Medulla oblongata (tissue), 1 donor: ENCODE data around the gene SYTL3.

Source experiments
- DNase-seq: peaks from one replicate; pipeline ENCODE4 v3.0.0-alpha.2; 2015; ENCODE audit errors: extremely low spot score

Gene SYTL3

DNA sequence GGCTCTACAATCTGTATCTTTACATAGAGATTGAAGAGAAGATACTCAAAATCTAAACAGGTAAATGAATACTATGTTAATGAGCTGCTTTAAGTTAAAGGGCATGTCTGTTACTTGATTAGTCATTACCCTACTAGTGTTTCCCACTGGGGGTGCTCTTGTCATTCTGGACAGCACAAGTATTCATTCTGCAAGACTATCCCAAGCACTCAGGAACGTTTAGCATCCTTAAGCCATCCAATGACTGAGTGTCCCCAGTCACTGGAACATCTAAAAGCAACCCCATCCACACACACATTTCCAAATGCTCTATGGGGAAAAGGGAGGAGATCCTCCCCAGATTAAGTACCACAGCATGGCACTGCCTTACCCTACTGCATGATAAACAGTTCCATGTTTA is 143.6 kb downstream of the SYTL3 start:
- no peak for DNase-seq

DNA sequence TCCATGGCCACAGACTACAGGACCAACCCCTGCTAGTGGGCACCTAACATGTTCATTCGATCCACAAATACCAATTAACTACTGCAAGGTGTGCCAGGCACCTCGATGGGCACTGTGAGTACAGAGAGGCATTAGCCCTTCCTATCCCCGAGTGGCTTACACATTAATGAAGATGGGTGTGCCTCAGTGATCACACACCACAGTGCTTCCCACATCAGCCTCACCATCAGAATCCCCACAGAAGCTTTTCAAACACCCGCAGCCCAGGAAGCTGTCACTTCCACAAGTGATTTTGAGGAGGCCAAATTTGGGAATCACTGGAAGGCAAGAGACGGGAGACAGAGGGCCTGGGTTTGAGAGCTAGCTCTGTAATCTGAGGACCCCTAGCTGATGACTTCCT is 145.7 kb downstream of the SYTL3 start:
- no peak for DNase-seq

DNA sequence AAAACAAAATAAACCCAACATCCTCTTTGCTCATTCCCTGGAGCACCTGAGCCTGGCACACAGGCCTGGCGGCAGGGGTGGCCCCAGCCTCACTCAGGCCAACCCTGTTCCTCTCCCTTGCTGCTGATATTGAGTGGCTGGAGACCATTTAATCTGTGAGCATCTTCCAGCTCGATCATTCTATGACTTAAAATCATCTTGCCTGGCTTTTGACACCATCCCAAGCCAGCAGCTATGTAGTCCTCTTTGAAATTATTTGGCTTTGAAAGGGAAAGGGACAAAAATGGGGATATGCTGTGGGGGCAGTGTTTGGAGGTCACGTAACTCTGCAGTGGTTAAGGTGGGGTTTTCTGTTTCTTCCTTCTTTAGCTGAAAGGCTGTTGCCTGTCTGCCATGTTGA is 146.5 kb downstream of the SYTL3 start:
- DNase-seq: no peak

DNA sequence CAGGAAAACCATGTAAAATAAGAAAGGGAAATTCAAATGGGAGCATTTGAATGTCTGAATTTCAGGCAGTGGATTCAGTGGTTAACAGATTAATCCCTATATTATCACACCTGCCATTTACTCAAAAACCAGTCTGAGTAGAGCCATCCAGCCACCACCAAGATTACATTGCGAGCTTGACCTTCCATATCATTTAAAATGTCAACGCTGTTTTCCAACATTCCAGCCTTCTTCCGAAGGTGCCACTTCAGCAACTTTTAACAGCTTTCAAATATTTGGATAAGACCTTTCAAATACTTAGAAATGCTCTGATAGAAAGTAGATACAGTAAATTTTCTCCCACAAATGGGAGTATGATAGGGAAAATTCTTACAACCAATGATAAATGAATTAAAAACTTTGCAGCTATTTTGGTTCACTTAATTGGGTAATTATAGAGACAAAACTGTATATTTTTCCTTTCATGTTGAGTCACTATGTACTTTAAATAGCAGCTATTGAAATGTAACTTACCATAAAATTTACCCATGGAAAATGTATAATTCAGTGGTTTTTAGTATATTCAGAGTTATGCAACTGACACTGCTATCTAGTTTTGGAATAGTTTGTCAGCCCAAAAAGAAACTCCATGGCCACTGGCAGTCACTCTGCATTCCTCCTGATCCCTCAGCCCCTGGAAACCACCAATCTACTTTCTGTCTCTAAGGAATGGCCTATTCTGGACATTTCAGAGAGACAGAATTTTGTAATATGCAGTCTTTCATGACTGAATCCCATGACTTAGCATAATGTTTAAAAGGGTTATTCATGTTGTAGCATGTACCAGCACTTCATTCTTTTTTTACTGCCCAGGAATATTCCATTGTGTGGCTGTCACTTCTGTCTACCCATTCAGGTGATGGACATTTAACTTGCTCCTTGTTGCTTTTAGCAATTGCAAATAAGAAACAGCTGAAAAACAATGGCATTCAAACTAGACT is 147.8 kb downstream of the SYTL3 start:
- no peak for DNase-seq

DNA sequence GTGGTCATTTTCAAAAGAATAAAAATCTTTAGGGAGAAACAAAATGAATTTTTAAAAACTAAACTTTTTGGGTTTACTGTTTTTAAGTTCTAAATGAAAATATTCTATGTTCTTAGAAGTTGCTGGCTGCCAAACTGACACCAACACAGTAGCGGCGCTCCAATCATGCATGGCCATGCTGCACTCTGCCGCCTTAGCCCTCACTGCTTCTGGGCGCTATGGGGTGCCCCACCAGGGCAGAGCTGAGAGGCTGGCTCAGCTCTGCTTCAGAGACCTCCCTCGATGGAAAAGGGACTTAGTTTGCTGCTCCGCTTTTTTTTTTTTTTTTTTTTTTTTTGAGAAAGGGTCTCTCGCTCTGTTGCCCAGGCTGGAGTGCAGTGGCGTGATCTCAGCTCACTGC is 148.5 kb downstream of the SYTL3 start:
- no peak for DNase-seq

DNA sequence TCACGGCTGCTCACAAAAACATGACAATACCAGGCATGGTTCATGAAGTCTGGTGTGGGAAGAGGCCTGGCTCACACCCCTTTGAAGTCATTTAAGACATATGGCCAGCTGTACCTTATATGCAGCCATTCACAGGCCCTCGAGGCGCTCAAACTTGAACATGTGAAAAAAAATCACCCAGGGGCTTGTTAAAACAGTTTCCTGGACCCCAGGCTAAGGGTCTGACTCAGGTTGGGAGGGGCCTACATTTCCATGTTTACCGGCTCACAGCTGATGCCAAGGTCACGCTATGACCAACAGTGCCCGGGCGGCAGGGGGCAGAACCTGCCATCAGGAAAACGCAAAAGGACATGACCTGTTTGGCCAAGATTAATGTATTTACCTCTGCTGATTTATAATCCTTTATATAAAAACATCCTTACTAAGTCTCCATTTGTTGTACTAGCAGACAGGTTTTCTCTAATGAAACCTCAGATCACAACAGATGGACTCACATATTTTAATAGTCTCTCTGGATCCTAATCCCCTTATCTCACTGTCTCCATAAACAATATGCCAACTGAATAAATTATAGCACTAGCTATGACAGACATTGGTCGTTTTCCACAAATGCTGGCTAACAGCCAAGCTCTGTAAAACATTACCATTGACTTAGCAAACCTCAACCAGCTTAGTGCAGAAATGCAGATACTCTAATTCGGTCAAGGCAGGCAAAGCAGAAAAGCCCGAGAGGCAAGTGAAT is 149.4 kb downstream of the SYTL3 start:
- DNase-seq: no peak

DNA sequence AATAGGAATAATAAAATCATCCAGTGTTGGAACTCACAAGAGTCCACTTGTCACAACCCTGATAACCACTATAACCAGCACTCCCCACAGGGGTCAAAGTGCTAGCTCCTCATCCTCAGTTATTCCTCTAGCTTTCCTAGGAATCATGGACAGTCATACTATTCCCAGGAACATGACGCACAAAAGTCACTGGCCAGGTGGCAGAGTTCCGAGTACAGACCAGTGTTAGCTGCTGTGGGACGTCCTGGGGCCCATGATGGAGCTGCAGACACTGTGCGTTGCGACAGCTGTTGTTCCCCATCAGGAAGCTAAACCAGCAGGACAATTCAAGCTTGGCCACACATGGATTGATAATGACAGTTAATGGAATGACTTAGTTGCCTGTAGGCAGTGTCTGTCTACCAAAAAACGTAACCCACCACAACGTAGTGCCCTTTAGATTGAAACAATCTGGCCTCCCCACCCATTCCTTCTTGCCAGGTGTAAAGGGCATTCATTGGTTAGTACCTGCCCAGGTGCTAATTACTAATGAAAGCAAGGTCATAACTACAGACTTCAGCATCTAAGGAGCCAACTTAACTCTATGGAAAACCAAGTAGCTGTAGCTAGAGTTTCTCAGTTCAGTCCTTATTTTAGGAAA is 151.9 kb downstream of the SYTL3 start:
- DNase-seq: no peak

DNA sequence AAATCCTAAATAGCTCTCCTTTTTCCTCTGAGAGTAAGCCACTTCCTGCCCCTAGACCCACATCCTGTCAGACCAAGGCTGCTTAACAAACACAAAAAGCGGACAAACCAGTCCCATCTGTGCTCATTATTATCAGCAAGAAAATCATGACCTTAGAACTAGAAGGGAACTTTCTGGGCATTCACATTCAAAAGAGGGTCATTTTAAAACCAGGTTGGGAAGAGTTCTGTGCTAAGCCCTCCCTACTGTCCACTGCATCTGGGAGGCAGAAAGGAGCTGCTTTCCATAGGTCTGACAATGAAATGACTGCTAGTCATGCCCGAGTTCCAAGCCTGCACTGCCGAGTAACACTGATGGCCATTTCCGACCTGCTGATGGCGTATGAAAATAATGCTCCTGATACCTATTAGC is 153.9 kb downstream of the SYTL3 start:
- peak; percentile 27 for DNase-seq

DNA sequence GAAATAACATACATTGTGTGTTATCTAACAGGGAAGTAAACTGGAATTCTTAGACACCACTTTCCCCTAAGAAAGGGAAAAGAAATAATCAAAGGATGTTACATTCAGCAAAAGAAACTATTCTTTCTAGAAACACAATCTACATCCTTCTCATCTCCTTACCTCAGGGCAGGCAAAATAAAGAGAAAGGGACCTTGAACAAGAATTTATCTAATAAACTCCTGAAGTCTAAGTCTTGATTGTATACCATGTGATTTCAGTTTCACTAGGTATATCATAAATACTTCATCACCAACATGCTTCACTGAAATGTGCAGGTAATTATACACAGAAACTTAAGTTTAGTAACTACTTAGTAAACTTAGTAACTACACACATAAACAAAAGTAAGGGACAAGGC is 154.4 kb downstream of the SYTL3 start:
- DNase-seq: no peak

DNA sequence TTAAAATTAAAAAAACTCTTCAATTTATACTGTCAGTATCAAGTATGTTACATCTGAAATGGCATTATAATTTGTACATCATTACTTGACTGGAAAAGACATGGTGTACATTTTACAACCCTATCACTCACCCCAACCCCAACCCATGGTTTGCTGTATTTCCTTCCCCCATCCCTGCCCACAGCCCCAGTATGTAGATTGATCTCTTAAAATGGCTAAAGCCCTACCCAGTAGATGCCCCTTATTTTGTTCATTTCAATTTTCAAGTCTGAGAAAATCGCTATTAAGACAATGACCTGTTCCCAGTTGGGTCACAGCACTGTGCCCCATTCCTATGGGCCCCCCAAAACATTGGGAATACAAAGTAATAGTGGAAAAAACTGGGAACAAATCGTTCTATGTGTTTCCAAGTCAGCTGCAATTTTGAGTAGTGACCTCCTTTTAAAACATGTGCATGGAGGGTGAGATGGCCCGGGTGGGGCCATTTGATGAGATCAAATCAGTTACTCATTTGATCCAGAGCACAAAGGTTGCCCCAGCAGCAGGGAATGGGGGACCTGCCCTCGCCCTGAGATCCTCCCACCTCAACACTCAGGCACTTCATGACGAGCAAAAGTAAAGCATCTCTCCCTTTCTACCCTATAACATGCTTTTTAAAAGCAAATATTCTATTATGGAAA is 156.0 kb downstream of the SYTL3 start:
- no peak for DNase-seq

DNA sequence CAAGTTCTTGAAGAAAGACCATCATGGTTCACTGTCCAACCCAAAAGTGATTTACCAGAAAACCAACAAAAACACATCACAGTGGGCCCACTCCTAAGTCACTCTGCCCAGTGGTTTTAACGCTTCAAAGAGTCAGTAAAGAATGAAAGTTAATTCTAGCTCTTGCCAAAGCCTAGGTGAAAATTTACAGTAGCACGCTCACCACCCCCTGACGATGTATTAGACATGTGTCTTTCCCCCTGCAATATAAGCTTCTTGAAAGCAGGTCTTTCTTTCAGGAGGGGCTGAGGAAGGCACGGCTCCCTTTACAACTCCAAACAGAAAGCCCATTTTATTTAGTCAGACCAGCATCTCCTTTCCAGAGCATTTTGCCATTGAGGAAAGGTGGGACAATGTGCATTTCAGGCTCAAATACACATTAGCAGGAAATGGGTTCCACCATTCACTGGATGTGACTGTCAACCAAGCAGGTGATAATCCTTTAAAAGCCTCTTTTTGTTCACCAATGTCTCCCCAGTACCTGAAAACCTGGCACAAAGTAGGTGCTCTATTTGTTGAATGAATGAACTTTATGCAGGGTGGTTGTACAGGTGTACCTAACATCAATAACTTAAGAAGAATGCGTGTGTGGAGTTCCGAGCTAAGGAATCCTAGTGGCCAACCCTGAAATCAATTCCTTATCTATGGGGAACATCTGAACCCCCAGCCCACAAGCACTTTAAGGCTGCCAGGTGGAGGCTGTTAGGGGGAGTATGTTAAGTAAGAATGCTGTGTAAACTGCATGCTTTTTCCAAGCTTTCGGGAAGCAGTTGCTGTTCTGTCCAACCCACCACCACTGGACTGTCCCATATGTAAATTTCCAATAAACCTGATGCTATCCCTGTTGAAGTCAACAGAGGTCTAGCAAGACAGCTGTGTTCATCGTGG is 157.9 kb downstream of the SYTL3 start:
- DNase-seq: no peak

DNA sequence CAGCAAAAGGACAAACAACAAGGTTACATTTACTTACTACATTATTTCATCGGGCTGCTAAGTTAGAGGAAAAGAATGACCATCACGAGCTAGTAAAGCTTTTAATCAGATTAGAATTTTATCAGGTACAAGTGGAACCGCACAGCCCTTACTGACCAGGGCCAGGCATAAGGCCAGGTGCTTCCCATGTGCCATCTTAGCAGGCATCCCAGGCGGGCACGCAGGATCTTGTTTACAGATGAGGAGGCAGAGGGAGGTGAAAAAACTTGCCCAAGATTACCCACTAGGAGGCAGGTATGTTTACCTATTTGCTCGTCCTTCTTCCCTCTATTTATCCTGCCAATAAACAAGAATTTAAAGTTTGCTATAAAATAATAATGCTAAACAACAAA is 158.6 kb downstream of the SYTL3 start:
- no peak for DNase-seq

DNA sequence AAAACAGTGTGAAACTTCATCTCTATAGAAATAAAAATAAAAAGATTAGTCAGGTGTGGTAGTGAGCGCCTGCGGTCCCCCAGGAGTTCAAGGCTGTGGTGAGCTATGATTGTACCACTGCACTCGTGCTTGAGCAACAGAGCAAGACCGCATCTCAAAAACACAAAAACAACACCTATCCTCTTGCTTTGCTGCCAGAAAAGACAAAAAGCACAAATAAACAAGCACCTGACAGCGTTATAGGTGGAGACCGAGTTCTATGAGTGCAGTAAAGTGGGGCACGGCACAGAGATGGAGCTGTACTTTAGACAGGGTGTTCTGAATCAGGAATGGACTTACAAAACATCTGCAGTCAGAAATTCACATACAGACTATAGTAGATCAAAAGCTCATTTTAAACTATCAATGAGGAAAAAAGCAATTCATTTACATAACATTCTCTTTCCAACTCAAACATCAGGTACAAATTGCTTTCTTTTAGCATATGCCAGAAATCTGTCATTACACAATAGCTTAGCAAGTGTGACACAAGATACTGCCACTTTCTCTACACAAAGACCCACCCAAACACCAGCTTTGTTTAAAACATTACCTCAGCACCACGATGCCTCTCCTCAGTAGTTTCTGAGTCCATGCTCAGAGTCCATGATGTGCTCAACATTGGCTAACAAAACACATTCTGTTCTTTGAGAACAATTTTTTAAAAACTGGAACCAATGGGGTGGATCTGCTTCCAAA is 159.3 kb downstream of the SYTL3 start:
- no peak for DNase-seq

DNA sequence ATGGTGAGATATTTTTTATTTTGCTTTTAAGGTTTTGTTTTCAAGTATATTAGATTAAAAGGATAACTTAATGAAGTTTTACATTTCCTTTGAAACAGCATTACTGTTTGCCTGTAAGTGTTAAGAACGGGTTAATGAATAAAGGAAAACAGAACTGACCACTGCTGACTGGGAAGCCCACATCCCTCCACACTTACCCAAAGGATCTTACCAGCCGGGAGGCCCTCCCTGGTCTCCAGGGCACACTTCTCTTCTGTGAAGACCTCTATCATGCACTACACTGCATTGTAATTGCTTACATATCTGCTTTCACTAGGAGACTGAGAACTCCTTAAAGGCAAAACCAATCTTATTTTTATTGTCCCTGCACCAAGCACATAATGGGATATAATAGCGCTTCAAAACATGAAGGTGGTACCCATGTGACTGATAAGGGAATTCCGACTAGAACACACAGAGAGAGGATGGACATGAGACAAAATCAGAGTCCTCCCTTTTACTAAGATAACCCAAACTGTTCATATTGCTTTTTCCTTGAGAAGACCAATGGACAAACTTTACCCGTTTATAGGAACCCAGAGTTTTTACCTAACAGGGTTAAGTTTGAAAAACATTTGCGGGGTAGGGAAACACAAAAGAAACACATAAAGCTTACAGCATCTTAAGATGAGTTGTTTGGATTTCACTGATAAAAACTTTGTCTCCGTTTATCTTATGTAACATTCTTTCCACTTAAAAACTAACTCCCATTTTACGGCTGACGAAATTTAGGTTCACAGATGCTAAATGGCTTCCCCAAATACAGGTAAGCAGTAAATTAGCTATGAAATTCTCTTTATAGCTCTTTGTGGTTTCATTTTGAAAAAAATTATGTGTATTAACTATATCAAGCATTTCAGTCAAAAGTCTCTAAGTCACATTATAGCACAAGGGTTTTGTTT is 160.6 kb downstream of the SYTL3 start:
- DNase-seq: no peak

DNA sequence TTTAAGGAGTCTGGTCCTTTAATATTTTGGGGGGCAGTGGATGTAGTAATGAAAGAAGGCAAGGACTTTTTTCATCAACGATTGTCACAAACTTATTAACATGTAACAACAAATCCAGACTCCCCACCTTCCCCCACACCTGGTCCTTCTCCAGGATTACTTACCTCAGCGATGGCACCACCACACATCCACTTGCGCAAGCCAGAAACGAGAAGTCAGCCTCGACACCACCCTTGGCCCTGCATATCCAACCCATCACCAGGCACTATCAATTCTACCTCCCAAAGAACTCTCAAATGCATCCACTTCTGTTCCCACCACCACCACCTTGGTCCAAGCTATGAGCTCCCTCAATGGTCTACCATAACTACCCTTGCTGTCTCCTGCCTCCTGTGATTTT is 162.8 kb downstream of the SYTL3 start:
- no peak for DNase-seq

DNA sequence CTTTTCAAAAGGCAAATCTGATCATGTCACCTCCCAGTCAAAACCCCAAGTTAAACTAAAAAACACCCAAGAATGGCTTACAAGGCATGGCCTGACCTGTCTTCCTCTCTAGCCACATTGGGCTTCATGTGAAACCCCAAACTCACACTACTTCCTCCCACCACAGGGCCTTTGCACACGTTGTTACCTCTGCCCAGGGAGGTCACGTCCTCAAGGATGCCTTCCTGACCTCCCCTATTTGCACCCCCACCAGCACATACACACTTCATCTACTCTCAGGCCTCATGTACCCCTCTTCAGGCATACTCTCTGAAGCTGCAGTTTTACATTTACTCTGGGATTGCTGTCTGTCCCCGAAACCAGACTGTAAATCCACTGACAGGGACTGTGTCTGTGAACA is 163.2 kb downstream of the SYTL3 start:
- DNase-seq: no peak
